CD14-positive monocyte (primary cell): Measurements from ENCODE around the gene ADAM23. TPM values are rescaled to one million over a fixed set of nuclear protein-coding genes. Genes with fewer than 3 reads are reported as not detected.

Experiments used
- DNase-seq, 3 donors: peaks; one replicate each; pipeline ENCODE4 v3.0.0-alpha.2; 2011 to 2022
- H2AFZ ChIP-seq: 2 replicates; pipeline ENCODE4 v1.6.0; 2012; ENCODE audit warnings: mild to moderate bottlenecking, low read depth, low read length, inconsistent platforms; ENCODE audit not compliant: insufficient read depth, poor library complexity, severe bottlenecking
- H3K27ac ChIP-seq, 2 donors: 1 replicate in 1 of 2; 2 replicates in 1 of 2; pipeline ENCODE4 v1.5.1; 2012 to 2013; ENCODE audit warnings: low read length in 2 of 2, control low read depth in 1 of 2, inconsistent platforms in 1 of 2, low read depth in 1 of 2, mild to moderate bottlenecking in 1 of 2
- H3K27me3 ChIP-seq, 2 donors: one replicate each; pipeline versions ENCODE4 v1.6.0 to v1.6.1; 2011 to 2013; ENCODE audit warnings: low read length in 2 of 2; ENCODE audit not compliant: control insufficient read depth in 2 of 2, insufficient read depth in 2 of 2
- H3K36me3 ChIP-seq, 2 donors: replicated peaks in 1 of 2; 1 replicate in 1 of 2; 2 replicates in 1 of 2; pipeline versions ENCODE4 v1.5.1 to v1.6.1; 2012 to 2013; ENCODE audit warnings: low read length in 2 of 2, control low read depth in 1 of 2, inconsistent platforms in 1 of 2, mild to moderate bottlenecking in 1 of 2; ENCODE audit not compliant: insufficient read depth in 2 of 2, control insufficient read depth in 1 of 2
- H3K4me1 ChIP-seq, 2 donors: 1 replicate in 1 of 2; 2 replicates in 1 of 2; pipeline versions ENCODE4 v1.5.1 to v1.6.1; 2012 to 2013; ENCODE audit warnings: low read length in 2 of 2, control low read depth in 1 of 2, inconsistent platforms in 1 of 2, mild to moderate bottlenecking in 1 of 2, moderate library complexity in 1 of 2; ENCODE audit not compliant: insufficient read depth in 2 of 2, control insufficient read depth in 1 of 2
- H3K4me2 ChIP-seq: replicated peaks from 2 replicates; pipeline ENCODE3; 2012; ENCODE audit warnings: low read length, moderate library complexity, mild to moderate bottlenecking; ENCODE audit not compliant: poor library complexity, severe bottlenecking; ENCODE audit errors: extremely low read depth
- H3K4me3 ChIP-seq, 3 experiments: fragments of 200-600 bp in 1 of 3; sonication (generic) in 1 of 3; replicated peaks in 1 of 3; 1 replicate in 2 of 3; 2 replicates in 1 of 3; pipeline ENCODE4 v1.5.1; 2011 to 2013; ENCODE audit warnings: low read length in 3 of 3, mild to moderate bottlenecking in 3 of 3, control low read depth in 2 of 3, low read depth in 2 of 3, inconsistent platforms in 1 of 3, moderate library complexity in 1 of 3
- H3K79me2 ChIP-seq: 2 replicates; pipeline ENCODE4 v1.6.0; 2012; ENCODE audit warnings: mild to moderate bottlenecking, control low read depth, inconsistent platforms, low read length, moderate library complexity; ENCODE audit not compliant: insufficient read depth
- H3K9ac ChIP-seq: 2 replicates; pipeline ENCODE4 v1.6.0; 2017; ENCODE audit warnings: low read length, mild to moderate bottlenecking; ENCODE audit not compliant: insufficient read depth, poor library complexity, severe bottlenecking
- H3K9me3 ChIP-seq, 2 donors: replicated peaks in 1 of 2; 1 replicate in 1 of 2; 2 replicates in 1 of 2; pipeline versions ENCODE4 v1.5.1 to v1.6.1; 2012 to 2013; ENCODE audit warnings: low read length in 2 of 2, control low read depth in 1 of 2; ENCODE audit not compliant: control insufficient read depth in 1 of 2, insufficient read depth in 1 of 2
- H4K20me1 ChIP-seq: 2 replicates; pipeline ENCODE4 v1.6.0; 2012; ENCODE audit warnings: mild to moderate bottlenecking, low read length, control low read depth, moderate library complexity; ENCODE audit not compliant: insufficient read depth
- H3K27ac Mint-ChIP-seq, 7 donors: one replicate each; pipeline ENCODE4 v1.8.0; 2020; ENCODE audit warnings: mild to moderate bottlenecking in 7 of 7, mixed read lengths in 7 of 7, moderate library complexity in 6 of 7, inconsistent platforms in 2 of 7
- H3K27me3 Mint-ChIP-seq, 3 donors: one replicate each; pipeline ENCODE4 v1.8.0; 2021 to 2022; ENCODE audit warnings: low read depth in 3 of 3, mild to moderate bottlenecking in 3 of 3, mixed read lengths in 3 of 3, moderate library complexity in 3 of 3, inconsistent platforms in 1 of 3
- H3K36me3 Mint-ChIP-seq, 2 donors: one replicate each; pipeline ENCODE4 v1.8.0; 2020; ENCODE audit warnings: mixed read lengths in 2 of 2, inconsistent platforms in 1 of 2, mild to moderate bottlenecking in 1 of 2
- H3K4me1 Mint-ChIP-seq: one replicate; pipeline ENCODE4 v1.8.0; 2020; ENCODE audit warnings: mild to moderate bottlenecking, mixed read lengths
- H3K4me3 Mint-ChIP-seq, 2 donors: one replicate each; pipeline ENCODE4 v1.8.0; 2020; ENCODE audit warnings: mild to moderate bottlenecking in 2 of 2, mixed read lengths in 2 of 2, moderate library complexity in 1 of 2
- H3K9me3 Mint-ChIP-seq, 7 donors: one replicate each; pipeline ENCODE4 v1.8.0; 2020 to 2022; ENCODE audit warnings: mixed read lengths in 7 of 7, mild to moderate bottlenecking in 6 of 7, moderate library complexity in 6 of 7, inconsistent platforms in 2 of 7
- CTCF ChIP-seq: fragments of 200-600 bp; IDR thresholded peaks from one replicate; pipeline ENCODE4 v1.8.0; 2022; ENCODE audit warnings: antibody characterized with exemption, mild to moderate bottlenecking
- WGBS: methylation state at CpG from one replicate; pipeline ENCODE4 v1.1.5; 2013; ENCODE audit warnings: missing lambda C conversion rate; ENCODE audit not compliant: insufficient coverage; 5-methylcytosine and 5-hydroxymethylcytosine counted together
- intact Hi-C, 2 donors: fragments of 100-400 bp; cut with micrococcal nuclease; formaldehyde crosslinking; loops; one replicate each; pipeline versions ENCODE4 v1.15.0 to v1.15.1; 2023
- polyA plus RNA-seq, 3 donors: library from polyadenylated mRNA; depleted of rRNA in 1 of 3; unstranded in 2 of 3; stranded (reverse) in 1 of 3; fragments of 300-500 nt in 2 of 3; fragments of >200 nt in 1 of 3; fragmentation: Illumina TruSeq in 2 of 3; gene quantifications; 1 replicate in 2 of 3; 2 replicates in 1 of 3; pipeline ENCODE4 v1.2.3, GENCODE V29; 2012 to 2021

The ADAM23 gene
- polyA plus RNA-seq, 3 donors, result not detected

GRCh38 chr2:206445948-206446347 lies 2.6 kb downstream of the ADAM23 start:
- Histone ChIP-seq H3K4me2 (no peak overlapping the region), H3K27ac (no peak overlapping the region), H3K9me3 (peaks cover 0 to 10% of the 10 kb centered on the region in 2 donors), H3K27me3 (peaks cover 34 to 43% of the 10 kb centered on the region in 2 donors), H3K9ac (no peak overlapping the region), H4K20me1 (no peaks in the 10 kb centered on the region), H3K79me2 (no peaks in the 10 kb centered on the region), H3K4me1 (peaks cover 23 to 24% of the 10 kb centered on the region in 2 donors), H2AFZ (no peak overlapping the region), H3K36me3 (no peaks in the 10 kb centered on the region), H3K4me3 (no peak overlapping the region)
- Mint-ChIP-seq H3K9me3 (peaks cover 0 to 10% (median 3%) of the 10 kb centered on the region in 7 donors), H3K36me3 (peaks cover 0 to 5% of the 10 kb centered on the region in 2 donors), H3K4me3 (peak overlapping the region in 1 of 2 donors; percentile 97), H3K27ac (no peak overlapping the region), H3K27me3 (peaks cover 45 to 54% (median 48%) of the 10 kb centered on the region in 3 donors), H3K4me1 (peaks cover 21% of the 10 kb centered on the region)
- no CpG with 5 or more reads among the region's 2 CpGs for WGBS
- no peak for TF ChIP-seq CTCF
- intact Hi-C loops, result no loop called here
- DNase-seq, result no peak

- TF ChIP-seq CTCF, result no peak
- H2AFZ ChIP-seq, result no peak overlapping the region
- no peak for DNase-seq
- no peak overlapping the region for H3K27ac Mint-ChIP-seq
- WGBS, result 89% methylated on average over 1 of the region's 1 CpG
- peaks cover 2 to 11% (median 8%) of the 10 kb centered on the region in 3 donors for H3K27me3 Mint-ChIP-seq
- no peak overlapping the region for H3K27ac ChIP-seq
- H3K4me2 ChIP-seq, result no peak overlapping the region
- H3K36me3 Mint-ChIP-seq, result no peaks in the 10 kb centered on the region
- no peaks in the 10 kb centered on the region for H3K4me1 ChIP-seq
- H3K79me2 ChIP-seq, result no peaks in the 10 kb centered on the region
- peaks cover 3% of the 10 kb centered on the region for H3K4me1 Mint-ChIP-seq
- peaks cover 0 to 2% (median 0%) of the 10 kb centered on the region in 7 donors for H3K9me3 Mint-ChIP-seq
- intact Hi-C loops, result no loop called here
- H3K4me3 Mint-ChIP-seq, result no peak overlapping the region
- H3K9ac ChIP-seq, result no peak overlapping the region
- no peaks in the 10 kb centered on the region for H3K36me3 ChIP-seq
- no peak overlapping the region for H3K4me3 ChIP-seq
- no peaks in the 10 kb centered on the region for H4K20me1 ChIP-seq
- no peaks in the 10 kb centered on the region for H3K9me3 ChIP-seq
- no peaks in the 10 kb centered on the region for H3K27me3 ChIP-seq
Observed at GRCh38 chr2:206452242-206452641, 8.9 kb downstream of the ADAM23 start.
